HG02840 (cell line): ENCODE measurements around the gene CAMSAP1.

ENCODE experiments used
- ATAC-seq: cut with Tn5 transposase; IDR thresholded peaks from one replicate; pipeline ENCODE4 v1.9.1; 2021; ENCODE audit warnings: mild to moderate bottlenecking, moderate library complexity, moderate number of reproducible peaks; ENCODE audit not compliant: unreplicated experiment, low FRiP score

Gene CAMSAP1

GRCh38 chr9:135817951-135818717 lies 89.2 kb downstream of the CAMSAP1 start:
- no peak for ATAC-seq

- ATAC-seq = no peak
Measured at GRCh38 chr9:135816651-135816970, 90.7 kb downstream of the CAMSAP1 start.

GRCh38 chr9:135815830-135816650 lies 91.3 kb downstream of the CAMSAP1 start:
- no peak for ATAC-seq

GRCh38 chr9:135815413-135815812 lies 91.9 kb downstream of the CAMSAP1 start:
- ATAC-seq = no peak

- no peak for ATAC-seq
Measured at GRCh38 chr9:135814421-135815095, 92.8 kb downstream of the CAMSAP1 start.

GRCh38 chr9:135813671-135814290 lies 93.6 kb downstream of the CAMSAP1 start:
- no peak for ATAC-seq

- no peak for ATAC-seq
Measured at GRCh38 chr9:135812961-135813360, 94.4 kb downstream of the CAMSAP1 start.

GRCh38 chr9:135811801-135812200 lies 95.5 kb downstream of the CAMSAP1 start:
- no peak for ATAC-seq

- ATAC-seq = no peak
Measured at GRCh38 chr9:135810806-135811575, 96.4 kb downstream of the CAMSAP1 start.

GRCh38 chr9:135809166-135809565 lies 98.2 kb downstream of the CAMSAP1 start:
- no peak for ATAC-seq

- no peak for ATAC-seq
Measured at GRCh38 chr9:135805422-135806022, 101.8 kb downstream of the CAMSAP1 start.

- ATAC-seq = no peak
Measured at GRCh38 chr9:135804581-135805421, 102.5 kb downstream of the CAMSAP1 start.

GRCh38 chr9:135803441-135803840 lies 103.9 kb downstream of the CAMSAP1 start:
- no peak for ATAC-seq

- ATAC-seq = no peak
Measured at GRCh38 chr9:135802876-135803419, 104.4 kb downstream of the CAMSAP1 start.

GRCh38 chr9:135801070-135801469 lies 106.3 kb downstream of the CAMSAP1 start:
- ATAC-seq = no peak

- ATAC-seq = no peak
Measured at GRCh38 chr9:135799261-135799660, 108.1 kb downstream of the CAMSAP1 start.

GRCh38 chr9:135798263-135798585 lies 109.1 kb downstream of the CAMSAP1 start:
- no peak for ATAC-seq

- no peak for ATAC-seq
Measured at GRCh38 chr9:135797507-135798262, 109.7 kb downstream of the CAMSAP1 start.
